ENCODE data around the gene FYN. TPM values are rescaled to one million over a fixed set of nuclear protein-coding genes. Genes with fewer than 3 reads are reported as not detected.
A peak's percentile ranks its signal among the peaks of the same experiment; 100 is the strongest.

The FYN gene
- total and polyA plus RNA-seq, 4 experiments from 2014 or later: 338 to 713 (median 564) TPM

DNA sequence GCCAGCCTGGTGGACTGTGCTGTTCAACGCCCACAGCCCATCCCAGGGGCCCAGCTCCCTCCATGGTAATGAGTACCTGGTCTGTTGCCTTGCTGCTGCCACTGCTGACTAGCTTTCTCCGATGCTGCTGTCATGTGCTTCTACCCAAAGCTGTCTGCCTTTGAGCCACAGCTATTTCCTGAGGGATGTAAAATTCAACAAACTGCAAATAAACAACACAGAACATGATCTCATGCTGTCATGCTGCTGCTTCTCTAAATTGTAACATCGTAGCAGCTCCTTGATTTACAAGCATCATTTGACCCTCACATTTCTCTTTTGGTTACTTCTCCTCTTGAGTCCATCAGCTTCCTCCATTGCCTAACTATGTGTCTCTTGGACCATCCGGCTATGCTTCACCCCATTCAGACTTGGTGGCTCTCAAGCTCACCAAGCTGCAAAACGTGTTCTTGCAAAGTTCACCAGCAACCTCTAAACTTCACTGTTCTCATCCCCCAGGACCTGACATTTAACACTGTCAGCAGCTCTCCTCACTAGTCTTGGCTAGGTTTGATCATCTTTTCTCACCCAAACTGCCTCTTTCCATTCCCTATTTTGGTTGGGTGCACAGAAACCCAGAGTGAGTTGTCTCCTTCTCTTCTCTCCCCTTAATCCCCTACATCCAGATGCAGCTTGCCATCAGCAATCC is 54.6 kb downstream of the FYN start:
- intact Hi-C loops (cut with micrococcal nuclease): no loop called here
- POLR2A ChIA-PET (ENCODE audit: partially characterized antibody): interaction anchor here (0.8 to 2.5 kb wide), 19 partner anchors 8 to 174 kb away, joined by 3 to 10 read pairs (median 4); partner anchors contain the start of gene FYN
- H3K4me3 Mint-ChIP-seq: peak overlapping the region in 7 of 8 donors; percentile 31 to 82 (median 69)

DNA sequence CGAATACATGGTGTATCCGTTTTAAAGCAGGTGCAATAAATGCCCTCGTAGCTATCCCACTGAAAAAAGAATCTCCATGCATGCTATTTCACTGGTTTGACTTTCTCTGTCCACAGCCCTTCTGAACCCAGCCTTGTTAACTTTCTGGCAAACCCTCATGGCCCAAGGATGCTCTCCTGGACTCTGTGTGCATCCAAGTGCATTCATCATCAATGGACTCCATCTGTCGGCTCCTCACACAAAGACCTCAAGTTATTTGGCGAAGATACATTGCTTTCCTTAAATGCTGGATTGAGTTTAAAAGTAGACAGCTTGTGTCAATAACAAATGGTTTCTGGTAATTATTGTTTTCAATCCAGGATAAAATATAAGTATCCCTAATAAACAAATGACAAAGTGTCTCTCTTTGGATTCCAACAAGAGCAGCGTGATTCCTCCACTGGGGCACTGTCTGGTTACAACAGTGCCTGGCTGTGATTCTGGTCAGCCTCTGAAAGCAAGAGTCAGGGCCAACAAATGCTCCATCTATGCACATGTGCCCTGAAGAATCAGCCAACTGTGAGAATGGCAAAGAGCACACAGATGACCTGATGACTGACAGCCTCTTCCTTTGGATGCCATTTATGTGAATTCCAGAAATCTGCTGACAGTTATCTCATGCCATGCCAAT is 55.7 kb downstream of the FYN start:
- peak in 1 of 5 donors; percentile 7 for DNase-seq
- intact Hi-C loops (cut with micrococcal nuclease): no loop called here
- Mint-ChIP-seq H3K27me3 (no peaks in the 10 kb centered on the region), H3K36me3 (peaks cover 18 to 27% of the 10 kb centered on the region in 2 donors), H3K4me3 (peak overlapping the region in 1 of 8 donors; percentile 82), H3K9me3 (no peaks in the 10 kb centered on the region), H3K4me1 (peaks cover 50 to 63% (median 57%) of the 10 kb centered on the region in 4 donors), H3K27ac (peak overlapping the region; percentile 36 to 88 (median 75))
- CTCF ChIA-PET (ENCODE audit: partially characterized antibody): interaction anchor here (1.0 to 2.1 kb wide), 8 partner anchors 9 to 107 kb away, joined by 3 to 12 read pairs (median 5); no protein-coding TSS in a partner anchor
- Histone ChIP-seq H3K27ac (ENCODE audit: low read depth, low read length) (no peak overlapping the region), H3K4me3 (ENCODE audit: low read length in 2 of 2) (no peak overlapping the region), H3K27me3 (ENCODE audit: insufficient read depth, low read length) (no peaks in the 10 kb centered on the region), H3K36me3 (ENCODE audit: insufficient read depth, low read length) (no peaks in the 10 kb centered on the region), H3K4me1 (ENCODE audit: insufficient read depth, low read length) (peaks cover 79% of the 10 kb centered on the region), H3K9me3 (ENCODE audit: control insufficient read depth in 1 of 2, low read length in 2 of 2) (no peaks in the 10 kb centered on the region)
- POLR2A ChIA-PET (ENCODE audit: partially characterized antibody): interaction anchor here (0.8 to 2.5 kb wide), 14 partner anchors 8 to 175 kb away, joined by 3 to 10 read pairs (median 6); partner anchors contain the start of gene FYN

More for the DNA sequence above, 54.6 kb downstream of the FYN start:
- Histone ChIP-seq H3K4me3 (ENCODE audit: low read length in 2 of 2) (no peak overlapping the region), H3K4me1 (ENCODE audit: insufficient read depth, low read length) (peaks cover 79% of the 10 kb centered on the region), H3K36me3 (ENCODE audit: insufficient read depth, low read length) (no peaks in the 10 kb centered on the region), H3K9me3 (ENCODE audit: control insufficient read depth in 1 of 2, low read length in 2 of 2) (no peaks in the 10 kb centered on the region), H3K27me3 (ENCODE audit: insufficient read depth, low read length) (no peaks in the 10 kb centered on the region), H3K27ac (ENCODE audit: low read depth, low read length) (no peak overlapping the region)
- H3K27ac Mint-ChIP-seq: peak overlapping the region; percentile 36 to 88 (median 77)
- H3K4me1 Mint-ChIP-seq: peaks cover 52 to 64% (median 58%) of the 10 kb centered on the region in 4 donors
- CTCF ChIA-PET (ENCODE audit: partially characterized antibody): interaction anchor here (0.7 to 2.3 kb wide), 12 partner anchors 8 to 225 kb away, joined by 3 to 12 read pairs (median 4); partner anchors contain the start of gene FYN
- peak in 1 of 5 donors; percentile 60 for DNase-seq
- no peaks in the 10 kb centered on the region for H3K9me3 Mint-ChIP-seq
- H3K36me3 Mint-ChIP-seq: peaks cover 10 to 21% of the 10 kb centered on the region in 2 donors
- no peaks in the 10 kb centered on the region for H3K27me3 Mint-ChIP-seq

DNA sequence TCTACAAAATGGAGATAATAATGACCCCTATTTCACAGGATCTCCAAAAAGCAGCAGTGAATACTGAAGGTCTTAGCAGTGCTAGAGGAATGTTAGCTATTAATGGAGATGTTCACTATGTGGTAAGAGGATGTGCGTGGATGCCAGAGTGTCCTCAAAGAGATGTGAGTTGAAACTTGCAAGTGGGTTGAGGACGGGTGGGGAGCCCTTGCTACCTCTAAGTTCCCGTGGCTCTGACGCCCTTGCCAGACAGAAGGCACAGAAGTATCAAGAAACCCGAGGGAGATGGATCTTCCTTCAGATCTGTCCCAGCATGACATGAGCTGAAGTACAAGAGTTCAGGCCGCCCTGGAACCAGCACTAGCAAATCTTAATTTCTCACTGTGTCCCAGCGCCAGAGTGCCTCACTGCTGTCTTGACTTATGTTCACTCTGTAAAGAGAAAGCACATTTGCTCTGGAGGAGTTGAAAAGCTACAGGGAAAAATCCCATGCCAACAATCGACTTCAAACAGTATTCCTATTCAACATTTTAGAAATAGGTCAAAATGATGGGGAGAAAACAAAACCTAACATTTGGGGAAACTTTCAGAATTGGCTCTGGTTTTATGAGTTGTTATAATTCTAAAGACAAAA is 59.5 kb downstream of the FYN start:
- Histone ChIP-seq H3K36me3 (ENCODE audit: insufficient read depth, low read length) (no peaks in the 10 kb centered on the region), H3K4me3 (ENCODE audit: low read length in 2 of 2) (no peak overlapping the region), H3K4me1 (ENCODE audit: insufficient read depth, low read length) (peaks cover 97% of the 10 kb centered on the region), H3K27ac (ENCODE audit: low read depth, low read length) (peak overlapping the region; percentile 28), H3K9me3 (ENCODE audit: control insufficient read depth in 1 of 2, low read length in 2 of 2) (no peaks in the 10 kb centered on the region), H3K27me3 (ENCODE audit: insufficient read depth, low read length) (no peaks in the 10 kb centered on the region)
- ChIA-PET CTCF (ENCODE audit: partially characterized antibody) (interaction anchor here (0.9 to 3.3 kb wide), 8 partner anchors 10 to 56 kb away, joined by 3 to 12 read pairs (median 5); no protein-coding TSS in a partner anchor), POLR2A (ENCODE audit: partially characterized antibody) (interaction anchor here (0.6 to 2.5 kb wide), 17 partner anchors 8 to 176 kb away, joined by 3 to 14 read pairs (median 3); no protein-coding TSS in a partner anchor)
- peaks cover 23 to 43% of the 10 kb centered on the region in 2 donors for H3K36me3 Mint-ChIP-seq
- no peaks in the 10 kb centered on the region for H3K9me3 Mint-ChIP-seq
- H3K27ac Mint-ChIP-seq: peak overlapping the region; percentile 75 to 94 (median 89)
- intact Hi-C loops (cut with micrococcal nuclease): no loop called here
- DNase-seq: no peak
- no peaks in the 10 kb centered on the region for H3K27me3 Mint-ChIP-seq
- peak overlapping the region in 7 of 8 donors; percentile 24 to 83 (median 65) for H3K4me3 Mint-ChIP-seq
- peaks cover 65 to 82% (median 74%) of the 10 kb centered on the region in 4 donors for H3K4me1 Mint-ChIP-seq

DNA sequence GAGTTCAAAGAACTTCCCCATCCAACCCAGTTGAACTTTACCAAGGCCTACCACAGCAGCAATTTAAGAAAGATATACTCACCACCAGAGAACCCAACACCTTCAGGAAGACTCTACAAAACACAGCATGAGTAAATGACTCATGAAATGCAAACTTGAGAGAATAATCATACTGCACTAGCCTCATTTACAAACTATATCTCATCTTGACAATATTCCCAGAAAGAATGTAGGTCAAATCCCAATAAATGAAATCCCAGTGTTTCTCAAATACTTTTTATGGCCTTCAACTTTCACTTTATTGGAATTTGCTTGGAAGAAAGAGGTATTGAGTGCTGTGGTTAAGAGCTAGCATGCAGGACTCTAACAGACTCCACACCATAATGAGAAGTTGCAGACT is 60.0 kb downstream of the FYN start:
- Histone ChIP-seq H3K36me3 (ENCODE audit: insufficient read depth, low read length) (no peaks in the 10 kb centered on the region), H3K9me3 (ENCODE audit: control insufficient read depth in 1 of 2, low read length in 2 of 2) (no peaks in the 10 kb centered on the region), H3K27me3 (ENCODE audit: insufficient read depth, low read length) (no peaks in the 10 kb centered on the region), H3K27ac (ENCODE audit: low read depth, low read length) (no peak overlapping the region), H3K4me3 (ENCODE audit: low read length in 2 of 2) (no peak overlapping the region), H3K4me1 (ENCODE audit: insufficient read depth, low read length) (peaks cover 97% of the 10 kb centered on the region)
- ChIA-PET CTCF (ENCODE audit: partially characterized antibody) (interaction anchor here (0.9 to 3.3 kb wide), 7 partner anchors 10 to 57 kb away, joined by 3 to 12 read pairs (median 6); no protein-coding TSS in a partner anchor), POLR2A (ENCODE audit: partially characterized antibody) (interaction anchor here (0.6 to 2.5 kb wide), 12 partner anchors 9 to 159 kb away, joined by 3 to 14 read pairs (median 3); no protein-coding TSS in a partner anchor)
- peaks cover 65 to 82% (median 75%) of the 10 kb centered on the region in 4 donors for H3K4me1 Mint-ChIP-seq
- H3K27ac Mint-ChIP-seq: peak overlapping the region; percentile 75 to 94 (median 89)
- peaks cover 25 to 43% of the 10 kb centered on the region in 2 donors for H3K36me3 Mint-ChIP-seq
- intact Hi-C loops (cut with micrococcal nuclease): no loop called here
- no peaks in the 10 kb centered on the region for H3K9me3 Mint-ChIP-seq
- H3K4me3 Mint-ChIP-seq: peak overlapping the region in 7 of 8 donors; percentile 53 to 83 (median 65)
- no peak for DNase-seq
- no peaks in the 10 kb centered on the region for H3K27me3 Mint-ChIP-seq

DNA sequence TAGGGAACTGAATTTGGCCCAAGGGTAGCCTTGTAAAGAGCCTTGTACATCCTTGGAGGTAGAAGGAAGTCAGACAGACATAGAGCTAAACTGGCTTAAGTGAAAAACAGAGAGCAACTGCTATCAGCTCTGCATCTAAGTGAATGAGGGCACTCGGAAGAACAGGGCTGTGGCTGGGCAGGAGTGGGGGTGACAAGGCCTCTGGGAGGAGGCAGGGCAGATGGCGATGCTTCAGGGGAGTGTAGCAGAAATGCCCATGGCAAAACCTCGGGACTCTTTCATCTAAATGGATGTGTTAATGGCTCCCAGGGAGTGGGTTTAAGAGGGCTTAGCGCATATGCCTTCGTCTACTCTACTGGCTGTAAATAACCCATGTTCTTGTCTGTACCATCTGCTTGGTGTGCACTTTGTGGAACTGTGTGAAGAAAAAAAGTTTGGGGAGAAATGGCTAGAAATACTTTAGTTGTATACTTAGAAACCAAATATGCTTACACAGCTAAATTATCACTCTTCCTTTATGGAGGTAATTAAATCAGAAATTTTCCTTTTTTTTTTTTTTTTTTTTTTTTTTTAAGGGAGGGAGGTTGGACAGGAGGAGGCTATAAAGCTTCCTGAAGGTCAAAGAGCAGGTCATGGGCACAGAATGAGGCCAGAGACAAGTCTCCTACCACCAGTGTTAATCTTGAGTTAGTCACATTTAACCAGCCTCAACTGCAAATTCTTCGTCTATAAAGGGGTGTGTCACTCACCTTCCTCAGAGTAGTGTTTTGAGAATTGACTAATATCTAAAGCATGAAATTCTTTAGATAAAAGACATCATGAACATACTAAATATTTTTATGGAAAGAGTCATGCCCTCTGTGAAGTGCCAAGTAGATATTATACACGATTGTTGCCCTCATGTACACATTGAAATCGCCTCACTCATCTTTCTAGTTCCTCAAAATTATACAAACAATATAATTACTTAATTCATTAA is 60.9 kb downstream of the FYN start:
- intact Hi-C loops (cut with micrococcal nuclease): no loop called here
- no peaks in the 10 kb centered on the region for H3K9me3 Mint-ChIP-seq
- Histone ChIP-seq H3K27me3 (ENCODE audit: insufficient read depth, low read length) (no peaks in the 10 kb centered on the region), H3K27ac (ENCODE audit: low read depth, low read length) (peak overlapping the region; percentile 28), H3K4me3 (ENCODE audit: low read length in 2 of 2) (no peak overlapping the region), H3K9me3 (ENCODE audit: control insufficient read depth in 1 of 2, low read length in 2 of 2) (no peaks in the 10 kb centered on the region), H3K36me3 (ENCODE audit: insufficient read depth, low read length) (no peaks in the 10 kb centered on the region), H3K4me1 (ENCODE audit: insufficient read depth, low read length) (peaks cover 97% of the 10 kb centered on the region)
- H3K4me1 Mint-ChIP-seq: peaks cover 61 to 79% (median 74%) of the 10 kb centered on the region in 4 donors
- peaks cover 27 to 42% of the 10 kb centered on the region in 2 donors for H3K36me3 Mint-ChIP-seq
- peak overlapping the region; percentile 83 to 95 (median 94) for H3K27ac Mint-ChIP-seq
- H3K4me3 Mint-ChIP-seq: peak overlapping the region in 7 of 8 donors; percentile 47 to 86 (median 68)
- POLR2A ChIA-PET (ENCODE audit: partially characterized antibody): interaction anchor here (0.6 to 2.3 kb wide), 13 partner anchors 9 to 61 kb away, joined by 3 to 13 read pairs (median 4); partner anchors contain the start of gene FYN
- DNase-seq: peak in 1 of 5 donors; percentile 33
- no peaks in the 10 kb centered on the region for H3K27me3 Mint-ChIP-seq
- CTCF ChIA-PET (ENCODE audit: partially characterized antibody): interaction anchor here (1.0 to 3.3 kb wide), 9 partner anchors 9 to 102 kb away, joined by 3 to 12 read pairs (median 3); no protein-coding TSS in a partner anchor
